Globus pallidus (tissue), 1 donor: ENCODE results near the gene ZNF543.
A peak's percentile ranks its signal among the peaks of the same experiment; 100 is the strongest.
"Not testable (repeated sequence)": the region's sequence is repeated elsewhere in the genome, so short reads cannot be mapped to it uniquely, and the experiment has no call there.

ENCODE experiments used
- DNase-seq: peaks from one replicate; pipeline ENCODE4 v3.0.0-alpha.2; 2015; ENCODE audit warnings: low spot score

ZNF543 gene

GRCh38 chr19:57320180-57321084 is at the start of gene ZNF543:
TSS of gene ZNF543 (plus strand) at chr19:57320472. CDS start at chr19:57320854, 382 bp downstream.
- DNase-seq: peak; percentile 95

GRCh38 chr19:57271280-57271679 is 49.0 kb upstream of the ZNF543 start:
- no peak for DNase-seq

DNA sequence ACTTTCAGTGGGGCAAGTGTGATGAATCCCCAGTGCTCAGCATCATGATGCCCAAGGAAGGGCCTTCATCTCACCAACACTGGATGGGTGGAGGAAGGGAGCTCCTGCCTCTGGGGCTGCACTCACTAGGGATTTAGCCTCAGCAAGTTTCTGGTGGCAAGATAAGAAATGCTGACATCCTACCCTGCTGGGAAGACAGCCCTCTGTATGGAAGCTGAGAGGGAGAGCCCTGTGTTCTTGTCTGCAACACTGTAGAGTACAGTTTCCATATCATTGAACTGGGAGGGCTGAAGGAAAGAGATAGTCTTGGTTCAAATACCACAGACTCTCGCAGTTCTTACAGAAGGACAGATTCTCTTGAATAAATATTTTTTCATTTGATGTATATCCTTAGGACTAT is 47.3 kb upstream of the ZNF543 start:
- DNase-seq: no peak

DNA sequence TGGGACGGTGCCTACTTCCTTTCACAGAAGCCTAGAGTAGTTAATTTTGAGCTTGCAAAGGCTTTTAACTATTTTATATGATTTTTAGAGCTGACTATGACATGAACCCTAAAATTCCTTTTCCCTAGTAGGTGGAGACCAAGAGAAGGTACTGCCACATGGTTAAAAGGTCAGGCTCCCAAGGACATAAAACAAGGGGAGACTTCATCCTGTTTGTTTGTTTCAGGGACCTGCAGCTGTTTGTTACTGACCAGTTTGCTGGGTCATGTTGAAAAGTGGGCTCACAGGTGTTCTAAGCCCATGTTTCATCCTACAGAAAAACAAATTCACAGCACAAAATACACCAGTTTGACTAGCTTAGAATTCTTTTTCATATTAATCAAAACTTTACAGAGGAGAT is 43.8 kb upstream of the ZNF543 start:
- no peak for DNase-seq

DNA sequence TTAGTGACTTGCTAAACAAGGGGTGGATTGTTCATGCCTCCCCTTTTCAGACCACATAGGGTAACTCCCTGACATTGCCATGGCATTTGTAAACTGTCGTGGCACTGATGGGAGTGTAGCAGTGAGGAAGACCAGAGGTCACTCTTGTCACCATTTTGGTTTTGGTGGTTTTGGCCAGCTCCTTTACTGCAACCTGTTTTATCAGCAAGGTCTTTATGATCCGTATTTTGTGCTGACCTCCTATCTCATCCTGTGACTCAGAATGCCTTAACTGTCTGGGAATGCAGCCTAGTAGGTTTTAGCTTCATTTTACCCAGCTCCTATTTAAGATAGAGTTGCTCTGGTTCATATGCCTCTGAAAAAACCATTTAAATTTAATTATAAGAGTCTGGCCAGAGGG is 41.8 kb upstream of the ZNF543 start:
- not testable (repeated sequence) for DNase-seq

- peak; percentile 90 for DNase-seq
These were observed 40.7 kb upstream of the ZNF543 start for GRCh38 chr19:57279418-57280164.

GRCh38 chr19:57280165-57280961 is 39.9 kb upstream of the ZNF543 start, which contains the start of gene ZNF460:
TSS of gene ZNF460 (plus strand) at chr19:57280485. CDS start at chr19:57280807, 322 bp downstream.
- peak; percentile 96 for DNase-seq

GRCh38 chr19:57280962-57281400 is 39.3 kb upstream of the ZNF543 start:
- no peak for DNase-seq

DNA sequence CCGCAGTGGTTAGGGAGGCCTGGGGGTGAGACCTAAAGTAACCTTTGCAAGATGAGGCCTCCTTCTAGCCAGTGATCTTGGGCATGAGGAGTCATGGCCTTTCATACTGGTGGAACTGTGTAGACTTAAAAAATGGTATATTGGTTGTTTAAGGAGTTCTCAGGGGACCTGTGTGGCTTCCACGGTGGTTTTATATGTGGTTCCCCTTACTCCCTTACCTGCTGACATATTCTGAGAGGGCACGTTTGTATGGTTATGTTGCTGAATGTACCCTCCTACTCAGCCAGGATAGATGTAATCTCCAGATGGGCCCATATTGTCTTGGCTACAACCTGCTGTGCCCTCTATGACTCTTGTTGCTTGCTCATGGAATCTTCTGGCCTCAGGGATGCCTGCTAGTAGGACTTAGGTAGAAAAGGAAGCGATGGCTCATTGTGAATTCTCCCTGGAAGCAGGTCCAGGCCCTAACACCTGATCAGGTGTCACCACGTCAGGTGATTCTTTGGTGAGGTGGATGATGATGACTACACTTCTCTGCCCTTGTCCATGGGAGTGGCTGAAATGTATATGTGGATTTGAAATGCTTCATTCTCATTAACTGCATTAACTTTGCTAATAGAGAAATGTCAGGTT is 38.1 kb upstream of the ZNF543 start:
- no peak for DNase-seq

GRCh38 chr19:57288373-57288772 is 31.9 kb upstream of the ZNF543 start:
- DNase-seq: no peak

- DNase-seq: no peak
These were observed 29.3 kb upstream of the ZNF543 start for GRCh38 chr19:57290970-57291369.

GRCh38 chr19:57292547-57292946 is 27.7 kb upstream of the ZNF543 start:
- no peak for DNase-seq

DNA sequence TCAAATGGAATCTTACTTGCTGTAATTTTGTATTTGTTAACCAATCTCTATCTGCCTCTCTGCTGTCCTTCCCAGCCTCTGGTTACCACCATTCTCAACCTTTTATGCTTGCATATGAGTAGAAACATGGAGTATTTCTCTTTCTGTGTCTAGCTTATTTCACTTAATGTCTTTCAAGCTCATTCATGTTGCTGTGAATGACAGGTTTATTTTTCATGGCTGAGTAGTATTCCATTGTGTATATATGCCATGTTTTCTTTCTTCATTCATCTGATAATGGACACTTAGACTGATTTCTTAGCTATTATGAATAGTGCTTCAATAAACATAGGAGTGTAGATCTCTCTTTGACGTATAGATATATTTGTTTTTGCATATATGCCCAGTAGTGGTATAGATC is 26.6 kb upstream of the ZNF543 start:
- no peak for DNase-seq

DNA sequence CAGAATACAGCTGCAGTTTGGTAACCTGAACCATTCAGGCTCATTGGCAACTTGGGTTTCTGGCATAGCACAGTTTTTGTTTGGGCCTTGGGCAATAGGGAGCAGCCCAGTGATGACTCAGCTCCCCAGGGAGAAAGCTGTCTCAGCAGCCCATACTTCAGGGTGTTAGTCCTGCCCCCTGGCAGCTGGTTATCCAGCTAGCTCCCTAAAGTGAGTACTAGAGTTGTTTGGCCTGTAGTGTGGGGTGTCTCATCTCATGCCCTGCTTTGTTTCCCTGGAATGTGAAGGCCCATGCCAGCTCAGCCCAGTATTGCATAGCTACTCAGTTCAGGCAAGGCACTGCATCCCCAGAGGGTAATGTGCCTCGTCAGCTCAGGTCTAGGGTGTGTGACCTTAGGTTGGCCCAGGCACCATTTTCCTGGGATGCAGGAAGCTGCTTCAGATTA is 18.2 kb upstream of the ZNF543 start:
- DNase-seq: no peak

GRCh38 chr19:57302727-57303401 is 17.4 kb upstream of the ZNF543 start:
- no peak for DNase-seq

GRCh38 chr19:57305056-57305455 is 15.2 kb upstream of the ZNF543 start:
- DNase-seq: no peak

- no peak for DNase-seq
These were observed 11.8 kb upstream of the ZNF543 start for GRCh38 chr19:57308514-57308913.

DNA sequence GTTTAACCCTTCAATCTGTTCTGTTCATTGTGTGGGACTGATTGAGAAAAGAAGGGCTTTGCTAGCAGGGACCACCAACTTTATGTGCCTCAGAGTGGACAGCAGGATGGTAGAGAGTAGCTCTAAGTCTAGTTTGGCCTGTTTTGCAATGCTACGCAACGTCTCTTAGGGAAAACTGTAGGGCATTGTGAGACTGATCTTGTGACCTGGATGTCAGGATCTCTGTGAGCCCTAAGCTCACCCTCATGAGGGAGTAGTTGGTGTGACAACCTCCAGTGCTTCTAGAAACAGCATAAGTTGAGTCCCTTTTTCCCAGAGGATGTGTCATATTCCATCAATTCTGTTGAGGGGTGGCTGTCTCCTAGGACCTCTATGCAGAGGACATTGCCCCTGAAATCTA is 9.5 kb upstream of the ZNF543 start:
- no peak for DNase-seq

DNA sequence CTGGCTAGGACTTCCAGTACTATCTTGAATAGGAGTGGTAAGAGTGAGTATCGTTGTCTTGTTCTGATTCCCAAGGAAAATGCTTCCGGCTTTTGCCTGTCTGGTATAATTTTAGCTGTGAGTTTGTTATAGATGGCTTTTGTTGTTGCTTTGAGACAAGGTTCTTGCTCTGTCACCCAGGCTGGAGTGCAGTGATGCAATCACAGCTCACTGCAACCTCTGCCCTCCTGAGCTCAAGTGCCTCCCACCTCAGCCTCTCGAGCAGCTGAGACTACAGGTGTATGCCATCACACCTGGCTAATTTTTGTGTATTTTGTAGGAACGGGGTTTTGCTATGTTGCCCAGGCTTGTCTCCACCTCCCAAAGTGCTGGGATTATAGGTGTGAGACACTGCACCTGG is 6.1 kb upstream of the ZNF543 start:
- no peak for DNase-seq

- DNase-seq: no peak
These were observed 2.8 kb upstream of the ZNF543 start for GRCh38 chr19:57317503-57317902.

- DNase-seq: no peak
These were observed 448 bp upstream of the ZNF543 start for GRCh38 chr19:57319869-57320179.
